Subcutaneous abdominal adipose tissue (tissue), 5 donors: ENCODE measurements around the gene ABCB8.

Experiments
- H3K27ac ChIP-seq: one replicate; pipeline ENCODE4 v1.7.0; 2013; ENCODE audit warnings: low read depth, mild to moderate bottlenecking, inconsistent platforms, low read length, moderate library complexity
- H3K27me3 ChIP-seq, 5 donors: one replicate each; pipeline ENCODE4 v1.7.0; 2013; ENCODE audit warnings: low read length in 5 of 5, inconsistent platforms in 1 of 5; ENCODE audit not compliant: control insufficient read depth in 5 of 5, insufficient read depth in 4 of 5
- H3K36me3 ChIP-seq, 5 donors: one replicate each; pipeline ENCODE4 v1.7.0; 2013; ENCODE audit warnings: low read length in 5 of 5; ENCODE audit not compliant: control insufficient read depth in 5 of 5, insufficient read depth in 5 of 5
- H3K4me1 ChIP-seq, 5 donors: one replicate each; pipeline ENCODE4 v1.7.0; 2013; ENCODE audit warnings: low read length in 5 of 5, mild to moderate bottlenecking in 3 of 5, moderate library complexity in 1 of 5; ENCODE audit not compliant: control insufficient read depth in 5 of 5, insufficient read depth in 5 of 5
- H3K4me3 ChIP-seq, 5 donors: one replicate each; pipeline ENCODE4 v1.7.0; 2013; ENCODE audit warnings: low read length in 5 of 5, low read depth in 1 of 5
- H3K9ac ChIP-seq, 5 donors: one replicate each; pipeline ENCODE4 v1.7.0; 2013; ENCODE audit warnings: low read length in 5 of 5, mild to moderate bottlenecking in 4 of 5, moderate library complexity in 3 of 5
- H3K9me3 ChIP-seq, 5 donors: one replicate each; pipeline ENCODE4 v1.7.0; 2013; ENCODE audit warnings: low read length in 5 of 5; ENCODE audit not compliant: control insufficient read depth in 5 of 5
- donor health status: healthy.
- donor health status: healthy.
- donor health status: healthy.
- donor health status: healthy.
- donor health status: healthy.

The ABCB8 gene

DNA sequence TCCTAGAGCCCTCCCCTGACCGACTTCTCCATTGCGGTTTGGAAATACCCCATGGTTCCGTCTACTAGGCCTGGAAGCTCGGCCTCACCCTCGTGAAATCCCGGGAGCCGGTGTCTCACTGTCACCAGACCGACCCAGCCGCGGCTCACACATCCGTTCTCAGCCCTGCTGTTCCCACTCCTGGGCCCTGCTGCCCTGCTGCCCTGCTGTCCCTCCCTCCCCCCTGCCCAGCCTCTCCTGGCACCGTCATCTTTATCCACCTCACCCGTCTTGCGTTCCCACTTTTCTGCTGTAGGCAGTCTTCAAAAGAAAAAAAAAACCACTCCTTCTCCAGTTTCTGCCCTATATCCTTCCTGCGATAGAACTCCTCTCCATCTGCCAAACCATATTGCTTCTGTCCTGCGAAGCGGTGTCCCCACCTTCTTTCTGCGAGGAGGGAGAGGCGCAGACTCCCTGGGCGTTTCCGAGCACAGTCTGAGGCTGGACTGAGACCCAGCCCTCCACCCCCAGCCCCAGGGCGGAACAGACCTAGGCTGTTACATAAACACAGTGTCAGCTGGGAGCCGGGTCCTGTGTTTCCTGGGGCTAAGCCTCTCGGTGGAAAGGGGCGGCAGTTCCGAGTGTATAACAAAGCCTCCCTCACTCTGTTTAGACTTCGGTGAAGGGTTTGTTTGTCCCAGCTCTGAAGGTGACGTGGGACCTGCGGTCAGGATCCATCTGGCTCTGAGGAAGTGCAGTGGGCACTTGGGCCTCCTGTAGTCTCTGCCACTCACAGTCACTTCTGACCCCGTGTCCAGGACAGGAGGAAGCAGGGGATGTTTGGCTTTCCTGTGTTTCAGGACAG lies 60.8 kb downstream of the ABCB8 start:
- H3K27ac ChIP-seq: peak overlapping the region; percentile 99
- H3K9me3 ChIP-seq: no peaks in the 10 kb centered on the region
- no peaks in the 10 kb centered on the region for H3K27me3 ChIP-seq
- peak overlapping the region; percentile 54 to 91 (median 77) for H3K4me3 ChIP-seq
- H3K4me1 ChIP-seq: peaks cover 25 to 83% (median 76%) of the 10 kb centered on the region in 5 donors
- H3K9ac ChIP-seq: peak overlapping the region; percentile 74 to 95 (median 93)
- peaks cover 0 to 7% (median 0%) of the 10 kb centered on the region in 5 donors for H3K36me3 ChIP-seq

DNA sequence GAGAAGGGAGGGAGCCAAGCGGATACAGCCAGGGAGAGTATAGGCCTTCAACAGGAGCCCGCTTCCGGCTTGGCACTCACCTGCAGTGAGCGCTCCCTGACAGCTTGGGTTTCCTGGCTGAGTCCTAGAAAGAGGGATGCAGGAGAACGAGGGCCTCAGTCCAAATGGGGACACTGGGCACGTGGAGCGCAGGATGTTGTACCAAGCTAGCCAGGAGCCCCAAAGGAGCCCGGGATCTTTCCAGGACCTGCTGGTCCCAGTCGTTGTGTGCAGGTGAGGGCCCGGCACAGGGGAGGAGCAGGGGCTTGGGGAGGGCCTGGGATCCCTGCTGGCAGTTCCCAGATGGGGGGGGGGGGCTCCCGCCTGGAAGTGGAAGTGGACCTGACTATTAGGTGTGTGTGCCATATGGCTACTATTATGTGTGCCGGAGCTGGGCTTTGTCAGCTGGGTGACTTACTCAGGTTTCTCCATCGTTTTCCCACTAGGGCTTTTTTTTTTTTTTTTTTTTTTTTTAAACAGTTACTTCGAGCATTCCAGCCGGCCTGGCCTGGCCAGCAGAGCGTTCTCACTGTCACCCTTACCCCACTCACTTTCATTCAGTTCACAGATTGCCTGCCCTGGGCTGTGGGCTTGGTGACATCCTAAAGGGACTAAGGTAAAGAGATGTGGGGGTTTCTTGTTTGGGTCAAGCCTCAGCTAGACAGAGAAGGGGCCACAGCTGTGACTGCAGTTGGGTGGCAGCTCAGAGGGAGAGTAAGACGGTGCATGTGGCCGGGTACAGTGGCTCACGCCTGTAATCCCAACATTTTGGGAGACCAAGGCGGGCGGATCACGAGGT lies 61.9 kb downstream of the ABCB8 start:
- Histone ChIP-seq H3K27ac (peak overlapping the region; percentile 99), H3K36me3 (peaks cover 0 to 7% (median 0%) of the 10 kb centered on the region in 5 donors), H3K9ac (peak overlapping the region; percentile 74 to 95 (median 93)), H3K4me1 (peaks cover 25 to 90% (median 85%) of the 10 kb centered on the region in 5 donors), H3K9me3 (no peaks in the 10 kb centered on the region), H3K27me3 (no peaks in the 10 kb centered on the region), H3K4me3 (peak overlapping the region; percentile 54 to 91 (median 77))

DNA sequence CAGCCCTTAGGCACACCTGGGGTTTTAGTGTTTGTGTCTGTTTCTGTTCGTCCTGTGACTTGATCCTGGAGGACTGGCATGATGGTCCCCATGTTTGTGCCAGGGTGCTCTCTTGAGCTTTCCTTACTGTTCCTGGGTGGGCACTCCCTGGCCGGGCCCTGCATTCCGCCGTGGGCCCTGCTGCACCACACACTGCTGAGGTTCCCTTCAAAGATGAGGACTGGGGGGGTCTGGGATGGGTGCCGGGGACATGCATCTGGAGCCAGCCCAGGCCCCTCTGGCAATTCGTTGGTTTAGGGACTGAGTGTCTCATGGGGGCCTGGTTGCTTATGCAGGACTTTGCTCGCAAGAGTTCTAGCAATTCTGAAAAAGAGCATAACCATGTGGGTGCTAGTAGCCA lies 62.8 kb downstream of the ABCB8 start:
- no peaks in the 10 kb centered on the region for H3K9me3 ChIP-seq
- no peaks in the 10 kb centered on the region for H3K27me3 ChIP-seq
- no peak overlapping the region for H3K9ac ChIP-seq
- peaks cover 0 to 7% (median 0%) of the 10 kb centered on the region in 5 donors for H3K36me3 ChIP-seq
- H3K27ac ChIP-seq: peak overlapping the region; percentile 99
- peaks cover 27 to 85% (median 80%) of the 10 kb centered on the region in 5 donors for H3K4me1 ChIP-seq
- H3K4me3 ChIP-seq: no peak overlapping the region

DNA sequence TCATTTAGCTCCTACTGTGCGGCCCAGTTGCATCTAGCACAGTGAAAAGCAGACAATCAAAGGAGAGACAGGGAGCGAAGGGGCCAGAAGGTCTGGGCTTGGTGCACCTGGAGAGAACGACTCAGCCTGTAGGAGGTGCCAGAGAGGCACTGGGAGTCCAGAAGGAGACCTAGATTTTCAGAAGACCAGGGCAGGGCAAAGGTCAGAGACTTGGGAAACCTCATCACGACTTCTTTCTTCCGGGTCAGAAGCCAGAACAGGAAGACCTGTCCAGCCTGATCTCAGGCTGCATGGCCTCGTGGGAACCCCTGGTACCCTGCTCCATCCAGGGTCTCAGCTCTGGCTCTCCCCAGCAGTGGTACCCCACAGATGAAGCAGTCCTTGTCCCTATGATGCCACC lies 63.2 kb downstream of the ABCB8 start:
- Histone ChIP-seq H3K4me1 (peaks cover 27 to 85% (median 80%) of the 10 kb centered on the region in 5 donors), H3K9ac (no peak overlapping the region), H3K36me3 (peaks cover 0 to 7% (median 0%) of the 10 kb centered on the region in 5 donors), H3K9me3 (no peaks in the 10 kb centered on the region), H3K4me3 (no peak overlapping the region), H3K27ac (peak overlapping the region; percentile 99), H3K27me3 (no peaks in the 10 kb centered on the region)

DNA sequence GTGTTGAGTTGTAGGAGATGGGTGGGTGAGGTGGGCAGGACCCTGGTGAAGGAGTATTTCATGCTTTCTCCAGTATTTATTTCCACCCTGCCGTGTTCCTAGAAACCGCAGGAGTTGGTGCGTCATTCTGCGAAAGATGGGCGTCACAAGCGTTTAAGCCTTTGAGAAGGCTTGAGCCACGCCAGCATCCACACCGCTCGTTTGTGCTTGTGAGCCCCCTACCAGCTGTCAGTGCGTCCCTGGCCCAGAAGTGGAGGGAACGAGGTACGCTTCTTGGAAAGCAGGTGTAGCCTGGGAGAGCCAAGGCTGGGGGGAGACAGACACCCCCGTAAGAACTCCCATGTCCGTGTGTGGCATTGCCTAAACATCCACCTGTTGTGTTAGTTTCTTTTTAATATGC lies 63.7 kb downstream of the ABCB8 start:
- Histone ChIP-seq H3K4me1 (peaks cover 27 to 83% (median 77%) of the 10 kb centered on the region in 5 donors), H3K27ac (peak overlapping the region; percentile 99), H3K9me3 (no peaks in the 10 kb centered on the region), H3K9ac (no peak overlapping the region), H3K27me3 (no peaks in the 10 kb centered on the region), H3K36me3 (peaks cover 0 to 7% (median 0%) of the 10 kb centered on the region in 5 donors), H3K4me3 (no peak overlapping the region)

DNA sequence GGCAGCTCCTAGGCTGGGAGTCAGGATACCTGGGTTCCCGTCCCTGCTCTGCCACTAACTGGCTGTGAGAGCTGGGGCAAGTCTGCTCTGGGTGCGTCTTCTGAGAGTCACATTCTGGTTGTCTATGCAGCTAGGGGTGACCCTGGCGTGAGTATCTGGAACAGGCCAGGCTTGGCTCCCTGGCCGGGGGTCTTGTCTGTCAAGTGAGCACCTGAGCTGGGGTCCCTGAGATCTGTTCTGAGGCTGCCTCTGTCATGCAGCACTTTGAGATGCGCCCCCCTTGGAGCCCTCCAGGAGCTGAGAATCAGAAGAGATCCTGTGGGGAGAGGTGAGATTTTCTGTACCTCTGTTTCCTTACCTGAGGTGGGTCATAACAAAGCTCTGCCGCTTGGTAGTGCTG lies 65.5 kb downstream of the ABCB8 start:
- H3K27ac ChIP-seq: peak overlapping the region; percentile 21
- H3K36me3 ChIP-seq: peaks cover 0 to 7% (median 0%) of the 10 kb centered on the region in 5 donors
- H3K9ac ChIP-seq: peak overlapping the region in 1 of 5 donors; percentile 28
- H3K4me3 ChIP-seq: no peak overlapping the region
- H3K4me1 ChIP-seq: peaks cover 23 to 67% (median 62%) of the 10 kb centered on the region in 5 donors
- no peaks in the 10 kb centered on the region for H3K27me3 ChIP-seq
- H3K9me3 ChIP-seq: no peaks in the 10 kb centered on the region

DNA sequence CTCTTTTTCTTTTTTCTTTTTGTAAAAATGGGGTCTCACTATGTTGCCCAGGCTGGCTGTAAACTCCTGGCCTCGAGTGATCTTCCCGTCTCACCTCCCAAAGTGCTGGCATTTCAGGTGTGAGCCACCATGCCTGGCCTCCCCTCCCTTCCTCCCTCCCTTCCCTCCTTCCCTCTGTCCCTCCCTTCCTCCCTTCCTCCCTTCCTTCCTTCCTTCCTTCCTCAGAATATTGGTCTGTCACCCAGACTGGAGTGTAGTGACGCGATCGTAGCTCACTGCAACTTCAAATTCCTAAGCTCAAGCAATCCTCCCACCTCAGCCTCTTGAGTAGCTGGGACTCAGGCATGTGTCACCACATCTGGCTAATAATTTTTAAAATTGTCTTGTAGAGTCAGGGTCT lies 66.4 kb downstream of the ABCB8 start:
- Histone ChIP-seq H3K27me3 (no peaks in the 10 kb centered on the region), H3K4me3 (no peak overlapping the region), H3K9ac (peak overlapping the region in 1 of 5 donors; percentile 45)

DNA sequence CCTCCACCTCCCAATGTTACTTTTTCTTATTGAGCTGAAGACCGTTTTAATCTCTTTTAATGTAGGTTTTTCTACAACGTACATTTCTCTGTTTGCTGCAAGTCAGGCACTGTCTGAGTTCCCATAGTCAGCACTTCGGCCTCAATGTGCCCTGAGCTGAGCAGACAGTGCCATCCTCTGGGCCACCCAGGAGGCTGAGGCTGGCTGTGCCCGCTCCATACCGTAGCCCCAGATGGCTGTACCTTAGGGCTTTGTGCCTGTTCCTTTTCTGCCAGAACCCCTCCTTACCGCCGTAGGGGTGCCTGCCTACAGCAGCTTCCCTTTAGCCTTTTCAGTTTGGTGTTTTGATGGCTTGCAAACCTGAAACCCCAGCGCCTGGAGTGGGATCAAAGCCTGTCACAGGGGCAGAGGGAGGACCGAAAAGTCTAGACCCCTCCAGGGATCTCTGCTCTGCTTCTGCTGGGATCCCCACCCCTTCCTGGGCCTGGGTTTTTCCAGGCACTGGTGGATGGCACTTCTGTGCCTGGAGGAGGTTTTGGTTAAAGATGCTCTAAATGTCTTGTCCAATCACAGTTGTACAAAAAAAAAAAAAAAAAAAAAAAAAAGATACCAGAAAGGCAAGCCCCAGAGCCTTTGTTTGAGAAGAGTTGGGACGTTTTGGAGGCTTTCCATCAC lies 67.0 kb downstream of the ABCB8 start:
- Histone ChIP-seq H3K27me3 (no peaks in the 10 kb centered on the region), H3K4me3 (no peak overlapping the region), H3K27ac (peak overlapping the region; percentile 30), H3K9ac (peak overlapping the region in 2 of 5 donors; percentile 3 to 45), H3K9me3 (no peaks in the 10 kb centered on the region), H3K4me1 (peaks cover 18 to 62% (median 54%) of the 10 kb centered on the region in 5 donors), H3K36me3 (peaks cover 0 to 7% (median 4%) of the 10 kb centered on the region in 5 donors)

More for the DNA sequence above, 66.4 kb downstream of the ABCB8 start:
- Histone ChIP-seq H3K9me3 (no peaks in the 10 kb centered on the region), H3K4me1 (peaks cover 20 to 62% (median 55%) of the 10 kb centered on the region in 5 donors), H3K36me3 (peaks cover 0 to 7% (median 0%) of the 10 kb centered on the region in 5 donors), H3K27ac (peak overlapping the region; percentile 30)

DNA sequence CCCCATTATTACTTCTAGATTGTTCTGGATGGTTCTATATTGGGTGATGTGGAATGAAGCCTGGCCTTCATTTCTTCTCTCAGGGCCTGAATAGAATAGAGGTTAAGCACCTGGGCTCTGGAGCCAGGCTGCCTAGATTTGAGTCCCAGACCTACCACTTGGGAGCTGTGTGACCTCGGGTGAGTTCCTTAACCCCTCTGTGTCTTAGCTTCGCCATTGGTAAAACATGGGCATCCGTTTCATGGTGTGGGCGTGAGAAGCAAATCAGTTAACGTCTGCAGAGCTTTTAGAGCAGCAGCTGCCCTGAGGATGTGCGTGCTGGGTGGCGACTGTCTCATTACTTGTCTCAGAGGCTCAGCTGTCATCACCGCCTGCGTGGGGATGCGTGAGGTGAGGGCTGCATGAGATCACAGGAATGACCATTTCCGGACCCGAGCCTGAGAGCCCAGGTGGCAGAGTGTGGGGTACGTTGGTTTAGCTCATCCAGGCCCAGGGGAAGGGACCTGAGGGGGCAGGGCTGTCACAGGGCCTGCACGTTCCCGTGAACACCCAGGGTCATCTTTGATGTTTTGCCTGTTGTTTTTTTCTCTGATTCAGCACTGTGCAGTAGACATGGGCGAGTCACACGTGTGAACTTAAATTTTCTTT lies 67.7 kb downstream of the ABCB8 start:
- peaks cover 16 to 58% (median 47%) of the 10 kb centered on the region in 5 donors for H3K4me1 ChIP-seq
- H3K27me3 ChIP-seq: no peaks in the 10 kb centered on the region
- no peak overlapping the region for H3K9ac ChIP-seq
- no peak overlapping the region for H3K4me3 ChIP-seq
- peaks cover 0 to 7% (median 5%) of the 10 kb centered on the region in 5 donors for H3K36me3 ChIP-seq
- H3K9me3 ChIP-seq: no peaks in the 10 kb centered on the region
- H3K27ac ChIP-seq: peak overlapping the region; percentile 30
